Breast epithelium (tissue), 4 donors: ENCODE results near the gene GNPTAB. TPM values are rescaled to one million over a fixed set of nuclear protein-coding genes. Genes with fewer than 3 reads are reported as not detected.
"Not testable (repeated sequence)": the region's sequence is repeated elsewhere in the genome, so short reads cannot be mapped to it uniquely, and the experiment has no call there.

Experiments
- DNase-seq, 2 donors: peaks; one replicate each; pipeline ENCODE4 v3.0.0-alpha.2; 2019; ENCODE audit warnings: low spot score in 2 of 2
- H3K27ac ChIP-seq, 2 donors: fragments of 200-600 bp; sonication (generic) in 1 of 2; one replicate each; pipeline ENCODE4 v1.5.1; 2016 to 2019; ENCODE audit warnings: mild to moderate bottlenecking in 1 of 2
- H3K27me3 ChIP-seq, 2 donors: fragments of 200-600 bp; sonication (generic) in 1 of 2; one replicate each; pipeline versions ENCODE4 v1.5.1 to v1.6.0; 2017 to 2019; ENCODE audit warnings: control low read depth in 1 of 2, mild to moderate bottlenecking in 1 of 2
- H3K36me3 ChIP-seq: fragments of 200-600 bp; one replicate; pipeline ENCODE4 v1.5.1; 2019
- H3K4me1 ChIP-seq, 2 donors: fragments of 200-600 bp; sonication (generic); one replicate each; pipeline ENCODE4 v1.5.1; 2016 to 2019; ENCODE audit warnings: control low read depth in 1 of 2
- H3K4me3 ChIP-seq, 3 donors: fragments of 200-600 bp; sonication (generic); 1 replicate in 2 of 3; 2 replicates in 1 of 3; pipeline ENCODE4 v1.5.1; 2016 to 2019; ENCODE audit warnings: mild to moderate bottlenecking in 3 of 3, moderate library complexity in 2 of 3
- H3K9me3 ChIP-seq, 2 donors: fragments of 200-600 bp; sonication (generic) in 1 of 2; one replicate each; pipeline ENCODE4 v1.5.1; 2016 to 2019; ENCODE audit warnings: control low read depth in 1 of 2
- CTCF ChIP-seq, 3 donors: fragments of 450-650 bp; IDR thresholded peaks; one replicate each; pipeline ENCODE4 v1.5.1; 2016 to 2017; ENCODE audit warnings: antibody characterized with exemption in 3 of 3, mild to moderate bottlenecking in 3 of 3, moderate library complexity in 3 of 3
- POLR2A ChIP-seq: fragments of 450-650 bp; IDR thresholded peaks from one replicate; pipeline ENCODE4 v1.6.1; 2016; ENCODE audit warnings: antibody characterized with exemption, mild to moderate bottlenecking, moderate library complexity
- POLR2AphosphoS5 ChIP-seq, 3 donors: sonication (generic); formaldehyde crosslinking; IDR thresholded peaks; one replicate each; pipeline ENCODE4 v1.6.1; 2017; ENCODE audit warnings: antibody characterized with exemption in 3 of 3
- intact Hi-C: fragments of 100-400 bp; cut with DNase I; formaldehyde crosslinking; loops from one replicate; pipeline ENCODE4 v1.15.1; 2023; ENCODE audit warnings: low total_unique reads
- total RNA-seq, 3 donors: library from RNA; depleted of rRNA; stranded (reverse); fragments of >200 nt; gene quantifications; one replicate each; pipeline ENCODE4 v1.1.0, GENCODE V29; 2016

GNPTAB gene
- total RNA-seq, 3 donors from 2014 or later = 37.4 to 59.0 (median 39.7) TPM

- H3K36me3 ChIP-seq = no peaks in the 10 kb centered on the region
- no peaks in the 10 kb centered on the region for H3K4me1 ChIP-seq
- H3K4me3 ChIP-seq = no peak overlapping the region
- no peaks in the 10 kb centered on the region for H3K27me3 ChIP-seq
- H3K27ac ChIP-seq = no peak overlapping the region
- no peak for DNase-seq
- no peak for TF ChIP-seq CTCF (IDR thresholded peaks at IDR 0.05)
- TF ChIP-seq POLR2A = no peak
- TF ChIP-seq POLR2AphosphoS5 (IDR thresholded peaks at IDR 0.05) = no peak
- intact Hi-C loops = no loop called here
- H3K9me3 ChIP-seq = peaks cover 0 to 6% of the 10 kb centered on the region in 2 donors
Observed at GRCh38 chr12:101863981-101864380, 33.2 kb upstream of the GNPTAB start.

- DNase-seq = no peak
- H3K9me3 ChIP-seq = peaks cover 0 to 6% of the 10 kb centered on the region in 2 donors
- H3K36me3 ChIP-seq = no peaks in the 10 kb centered on the region
- intact Hi-C loops = no loop called here
- TF ChIP-seq CTCF (IDR thresholded peaks at IDR 0.05) (no peak), POLR2A (no peak), POLR2AphosphoS5 (IDR thresholded peaks at IDR 0.05) (no peak)
- no peak overlapping the region for H3K27ac ChIP-seq
- H3K4me1 ChIP-seq = no peaks in the 10 kb centered on the region
- no peaks in the 10 kb centered on the region for H3K27me3 ChIP-seq
- H3K4me3 ChIP-seq = no peak overlapping the region
Observed at GRCh38 chr12:101862245-101862644, 31.5 kb upstream of the GNPTAB start.

- H3K27me3 ChIP-seq, H3K27ac ChIP-seq, H3K4me3 ChIP-seq, intact Hi-C loops, H3K9me3 ChIP-seq, H3K4me1 ChIP-seq, DNase-seq, H3K36me3 ChIP-seq: not testable (repeated sequence)
Observed at GRCh38 chr12:101861688-101862087, 30.9 kb upstream of the GNPTAB start.

GRCh38 chr12:101859664-101860607 lies 29.2 kb upstream of the GNPTAB start:
- intact Hi-C loops = no loop called here
- DNase-seq = no peak
- H3K27me3 ChIP-seq = no peaks in the 10 kb centered on the region
- H3K27ac ChIP-seq = no peak overlapping the region
- no peaks in the 10 kb centered on the region for H3K4me1 ChIP-seq
- H3K9me3 ChIP-seq = no peaks in the 10 kb centered on the region
- TF ChIP-seq POLR2A (no peak), POLR2AphosphoS5 (IDR thresholded peaks at IDR 0.05) (no peak), CTCF (IDR thresholded peaks at IDR 0.05) (no peak)
- no peak overlapping the region for H3K4me3 ChIP-seq
- no peaks in the 10 kb centered on the region for H3K36me3 ChIP-seq

- H3K27ac ChIP-seq = no peak overlapping the region
- no peaks in the 10 kb centered on the region for H3K9me3 ChIP-seq
- no peak overlapping the region for H3K4me3 ChIP-seq
- no peak for TF ChIP-seq POLR2A
- TF ChIP-seq CTCF (IDR thresholded peaks at IDR 0.05) = no peak
- TF ChIP-seq POLR2AphosphoS5 (IDR thresholded peaks at IDR 0.05) = no peak
- DNase-seq = no peak
- no peaks in the 10 kb centered on the region for H3K27me3 ChIP-seq
- H3K36me3 ChIP-seq = no peaks in the 10 kb centered on the region
- intact Hi-C loops = no loop called here
- H3K4me1 ChIP-seq = no peaks in the 10 kb centered on the region
Observed at GRCh38 chr12:101858361-101858760, 27.6 kb upstream of the GNPTAB start.
